SK-N-SH (cell line): ENCODE measurements around the gene CYP46A1. TPM values are rescaled to one million over a fixed set of nuclear protein-coding genes. Genes with fewer than 3 reads are reported as not detected.

Source experiments
- CTCF ChIA-PET: fragments of 300-600, 350-600 bp; formaldehyde crosslinking; extraction: SDS; loops from one replicate; lab custom pipeline; 2021; lab: Yijun Ruan, JAX
- POLR2A ChIA-PET: fragments of 350-600 bp; sonication (Branson Sonifier 250); formaldehyde crosslinking; extraction: SDS; loops from one replicate; lab custom pipeline; 2020; ENCODE audit warnings: antibody characterized with exemption, inconsistent platforms; lab: Yijun Ruan, JAX
- DNase-seq: peaks from one replicate; pipeline ENCODE4 v3.0.0; 2012
- H2AFZ ChIP-seq: fragments of 200-600 bp; sonication (generic); 2 replicates; pipeline ENCODE4 v1.8.1; 2016; ENCODE audit warnings: antibody characterized with exemption, mild to moderate bottlenecking, low read depth
- H3F3A ChIP-seq: fragments of 200-600 bp; sonication (generic); replicated peaks from 2 replicates; pipeline ENCODE3; 2016; ENCODE audit warnings: antibody characterized with exemption, mild to moderate bottlenecking; ENCODE audit not compliant: insufficient read depth
- H3K27ac ChIP-seq, 2 experiments: fragments of 200-500 bp in 1 of 2; fragments of 200-600 bp in 1 of 2; sonication (Bioruptor generic) in 1 of 2; sonication (generic), shearing (Covaris generic) in 1 of 2; 2 replicates each; pipeline versions ENCODE4 v1.5.1 to v1.6.1; 2014 to 2016; ENCODE audit warnings: low read depth in 2 of 2, inconsistent platforms in 1 of 2, low read length in 1 of 2, mild to moderate bottlenecking in 1 of 2, mixed read lengths in 1 of 2
- H3K27me3 ChIP-seq: fragments of 200-600 bp; sonication (generic), shearing (Covaris generic); 2 replicates; pipeline ENCODE4 v1.6.1; 2016; ENCODE audit warnings: mixed run types; ENCODE audit not compliant: insufficient read depth
- H3K36me3 ChIP-seq, 2 experiments: fragments of 200-500 bp in 1 of 2; fragments of 200-600 bp in 1 of 2; sonication (Bioruptor generic) in 1 of 2; sonication (generic) in 1 of 2; replicated peaks in 1 of 2; 2 replicates each; pipeline versions ENCODE3 to v1.5.1; 2014 to 2016; ENCODE audit warnings: low read length in 1 of 2, mild to moderate bottlenecking in 1 of 2; ENCODE audit not compliant: insufficient read depth in 2 of 2, control insufficient read depth in 1 of 2
- H3K4me1 ChIP-seq, 2 experiments: fragments of 200-500 bp in 1 of 2; fragments of 200-600 bp in 1 of 2; sonication (Bioruptor generic) in 1 of 2; sonication (generic), shearing (Covaris generic) in 1 of 2; 2 replicates each; pipeline versions ENCODE4 v1.5.1 to v1.6.1; 2014 to 2016; ENCODE audit warnings: low read depth in 1 of 2, low read length in 1 of 2, mixed run types in 1 of 2; ENCODE audit not compliant: insufficient read depth in 2 of 2, control insufficient read depth in 1 of 2
- H3K4me2 ChIP-seq: fragments of 200-600 bp; sonication (generic), shearing (Covaris generic); 2 replicates; pipeline ENCODE4 v1.6.1; 2017; ENCODE audit warnings: mixed run types
- H3K4me3 ChIP-seq, 2 experiments: fragments of 200-500 bp in 1 of 2; fragments of 200-600 bp in 1 of 2; sonication (Bioruptor generic) in 1 of 2; sonication (generic), shearing (Covaris generic) in 1 of 2; 2 replicates each; pipeline versions ENCODE4 v1.5.1 to v1.8.1; 2014 to 2016; ENCODE audit warnings: low read depth in 2 of 2, inconsistent platforms in 1 of 2, low read length in 1 of 2, mild to moderate bottlenecking in 1 of 2, mixed read lengths in 1 of 2, moderate library complexity in 1 of 2
- H3K79me2 ChIP-seq: fragments of 200-600 bp; sonication (generic); 2 replicates; pipeline ENCODE4 v1.8.1; 2017; ENCODE audit warnings: mild to moderate bottlenecking; ENCODE audit not compliant: insufficient read depth
- H3K9ac ChIP-seq: fragments of 200-600 bp; sonication (generic); 2 replicates; pipeline ENCODE4 v1.6.1; 2017; ENCODE audit warnings: mixed run types
- H3K9me2 ChIP-seq: fragments of 200-600 bp; sonication (generic); 2 replicates; pipeline ENCODE4 v1.6.1; 2017; ENCODE audit warnings: mixed run types
- H3K9me3 ChIP-seq: fragments of 200-600 bp; sonication (generic); 2 replicates; pipeline ENCODE4 v1.6.1; 2017; ENCODE audit warnings: mixed run types, mild to moderate bottlenecking, moderate library complexity
- H4K20me1 ChIP-seq: fragments of 200-600 bp; sonication (generic); 2 replicates; pipeline ENCODE4 v1.6.1; 2017; ENCODE audit warnings: mild to moderate bottlenecking, mixed run types; ENCODE audit not compliant: insufficient read depth
- CHD2 ChIP-seq: fragments of 150-350 bp; IDR thresholded peaks from 2 replicates; pipeline ENCODE4 v1.6.1; 2018; ENCODE audit warnings: low read length; ENCODE audit not compliant: partially characterized antibody
- ELF1 ChIP-seq: IDR thresholded peaks from 2 replicates; pipeline ENCODE4 v1.4.0; 2012
- EP300 ChIP-seq, 2 experiments: IDR thresholded peaks; 2 replicates each; pipeline versions ENCODE4 v1.4.0 to v1.6.1; 2012; ENCODE audit warnings: borderline replicate concordance in 1 of 2, low read depth in 1 of 2, low read length in 1 of 2
- FOSL2 ChIP-seq: IDR thresholded peaks from 2 replicates; pipeline ENCODE4 v1.4.0; 2012; ENCODE audit warnings: low read depth, mild to moderate bottlenecking, moderate library complexity, borderline replicate concordance
- JUND ChIP-seq: IDR thresholded peaks from 2 replicates; pipeline ENCODE4 v1.4.0; 2012
- MAX ChIP-seq: IDR thresholded peaks from 2 replicates; pipeline ENCODE4 v1.4.0; 2012; ENCODE audit warnings: low read depth
- NFIC ChIP-seq: IDR thresholded peaks from 2 replicates; pipeline ENCODE4 v1.4.0; 2012; ENCODE audit warnings: borderline replicate concordance
- POLR2AphosphoS5 ChIP-seq: IDR thresholded peaks from 2 replicates; pipeline ENCODE4 v1.6.1; 2012; ENCODE audit warnings: low read depth, low read length
- RXRA ChIP-seq: IDR thresholded peaks from 2 replicates; pipeline ENCODE4 v1.4.0; 2012; ENCODE audit warnings: low read depth, mild to moderate bottlenecking, borderline replicate concordance
- TCF12 ChIP-seq: IDR thresholded peaks from 2 replicates; pipeline ENCODE4 v1.4.0; 2012
- TEAD4 ChIP-seq: IDR thresholded peaks from 2 replicates; pipeline ENCODE4 v1.4.0; 2012; ENCODE audit warnings: mild to moderate bottlenecking, borderline replicate concordance; ENCODE audit not compliant: insufficient read depth
- YY1 ChIP-seq: IDR thresholded peaks from 2 replicates; pipeline ENCODE4 v1.4.0; 2012; ENCODE audit warnings: low read depth, mild to moderate bottlenecking
- ZBTB33 ChIP-seq: IDR thresholded peaks from 2 replicates; pipeline ENCODE4 v1.4.0; 2012; ENCODE audit warnings: low read depth, borderline replicate concordance
- WGBS: methylation state at CpG from one replicate; pipeline ENCODE4 v1.1.6; 2017; ENCODE audit warnings: low lambda C conversion rate; 5-methylcytosine and 5-hydroxymethylcytosine counted together
- polyA plus RNA-seq, 3 experiments: library from polyadenylated mRNA; depleted of rRNA; stranded (reverse); fragments of >200 nt; gene quantifications; 2 replicates each; pipeline ENCODE4 v1.2.3, GENCODE V29; 2012
- TF ChIP-seq, protein P1 (sequence below): fragments of 150-350 bp; IDR thresholded peaks from 2 replicates; pipeline ENCODE4 v1.6.1; 2016; ENCODE audit warnings: mild to moderate bottlenecking, low read depth, low read length
- TF ChIP-seq, protein P2 (sequence below): IDR thresholded peaks from 2 replicates; pipeline ENCODE4 v1.4.0; 2012; ENCODE audit warnings: low read depth, borderline replicate concordance

Gene CYP46A1
- polyA plus RNA-seq, 1 of the 3 experiments (the other 2 are of a cell fraction): 0.30 TPM

DNA sequence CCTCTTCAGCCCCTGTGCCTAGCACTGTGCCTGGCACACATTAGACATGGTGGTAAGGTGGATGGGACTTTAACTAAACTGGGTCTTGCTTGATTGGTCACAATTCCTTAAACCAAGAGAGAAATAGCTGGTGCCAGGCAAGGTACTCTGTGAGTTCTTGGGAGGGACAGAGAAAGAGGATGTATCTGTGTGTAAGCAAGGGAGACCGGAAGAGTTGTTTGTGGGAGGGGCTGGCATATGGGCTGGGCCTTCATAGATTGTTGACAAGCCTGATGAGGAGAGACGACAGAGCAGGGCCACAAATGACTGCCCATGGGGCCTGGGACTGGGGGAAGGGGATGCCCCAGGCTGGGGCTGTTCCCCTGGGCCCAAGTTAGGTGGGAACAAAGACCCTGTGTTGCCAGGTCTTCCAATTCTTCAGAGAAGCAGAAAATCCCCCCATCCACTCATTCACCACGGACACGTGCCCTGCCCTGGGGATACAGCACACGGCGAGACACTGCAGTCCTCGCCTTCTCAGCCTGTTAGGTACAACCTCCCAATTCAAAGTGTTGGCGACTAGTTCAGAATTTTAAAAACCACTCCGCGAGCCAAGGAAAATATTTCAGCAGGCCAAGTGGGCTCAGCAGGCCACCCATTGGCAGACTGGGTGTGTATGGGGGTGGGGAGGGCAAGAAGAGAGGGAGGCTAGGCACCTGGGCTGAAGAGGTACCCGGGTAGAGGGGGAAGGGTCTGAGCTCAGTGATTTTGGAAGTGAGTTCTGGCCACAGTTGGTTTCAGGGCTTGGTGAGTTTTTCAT lies 11.4 kb upstream of the CYP46A1 start:
- H3K9me2 ChIP-seq: no peaks in the 10 kb centered on the region

GRCh38 chr14:99673305-99674063 lies 10.6 kb upstream of the CYP46A1 start:
- no peak overlapping the region for H3K4me2 ChIP-seq
- 71% methylated on average over 7 of the region's 8 CpGs for WGBS
- no peaks in the 10 kb centered on the region for H3K79me2 ChIP-seq
- H4K20me1 ChIP-seq: no peaks in the 10 kb centered on the region
- no peaks in the 10 kb centered on the region for H3F3A ChIP-seq
- H3K27ac ChIP-seq: no peak overlapping the region
- POLR2A ChIA-PET: no interaction called here
- no peaks in the 10 kb centered on the region for H3K36me3 ChIP-seq
- DNase-seq: no peak
- H3K9me3 ChIP-seq: no peaks in the 10 kb centered on the region
- no peaks in the 10 kb centered on the region for H3K9me2 ChIP-seq
- 0 out of 2 replicates have a peak, but pooled peaks cover 7% of the 10 kb centered on the region for H3K27me3 ChIP-seq
- H3K4me1 ChIP-seq: peaks cover 3 to 7% of the 10 kb centered on the region in 2 experiments; a peak in 2 of 4 replicates
- CTCF ChIA-PET: interaction anchor here (0.9 to 3.1 kb wide), 4 partner anchors 9 to 212 kb away, joined by 3 to 18 read pairs (median 4); no protein-coding TSS in a partner anchor
- no peak overlapping the region for H2AFZ ChIP-seq
- H3K4me3 ChIP-seq: no peak overlapping the region
- H3K9ac ChIP-seq: no peak overlapping the region
- TF ChIP-seq POLR2AphosphoS5: no peak
- TF ChIP-seq RXRA: no peak
- TF ChIP-seq ZBTB33: no peak
- TF ChIP-seq, protein P1, sequence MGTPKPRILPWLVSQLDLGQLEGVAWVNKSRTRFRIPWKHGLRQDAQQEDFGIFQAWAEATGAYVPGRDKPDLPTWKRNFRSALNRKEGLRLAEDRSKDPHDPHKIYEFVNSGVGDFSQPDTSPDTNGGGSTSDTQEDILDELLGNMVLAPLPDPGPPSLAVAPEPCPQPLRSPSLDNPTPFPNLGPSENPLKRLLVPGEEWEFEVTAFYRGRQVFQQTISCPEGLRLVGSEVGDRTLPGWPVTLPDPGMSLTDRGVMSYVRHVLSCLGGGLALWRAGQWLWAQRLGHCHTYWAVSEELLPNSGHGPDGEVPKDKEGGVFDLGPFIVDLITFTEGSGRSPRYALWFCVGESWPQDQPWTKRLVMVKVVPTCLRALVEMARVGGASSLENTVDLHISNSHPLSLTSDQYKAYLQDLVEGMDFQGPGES: no peak
- TF ChIP-seq FOSL2: no peak
- no peak for TF ChIP-seq EP300 (IDR thresholded peaks at IDR 0.05; ENCODE audit: borderline replicate concordance in 1 of 2, low read depth in 1 of 2, low read length in 1 of 2)
- no peak for TF ChIP-seq CHD2
- no peak for TF ChIP-seq ELF1
- no peak for TF ChIP-seq JUND

More for the DNA sequence above, 11.4 kb upstream of the CYP46A1 start:
- Histone ChIP-seq H3K9me3 (no peaks in the 10 kb centered on the region), H3K4me3 (no peak overlapping the region), H3K36me3 (no peaks in the 10 kb centered on the region), H3K27me3 (0 out of 2 replicates have a peak, but pooled peaks cover 7% of the 10 kb centered on the region), H3K4me1 (peaks cover 3 to 7% of the 10 kb centered on the region in 2 experiments; a peak in 2 of 4 replicates), H2AFZ (no peak overlapping the region), H3K9ac (no peak overlapping the region), H3K79me2 (no peaks in the 10 kb centered on the region), H3K27ac (no peak overlapping the region), H3F3A (no peaks in the 10 kb centered on the region), H3K4me2 (no peak overlapping the region), H4K20me1 (no peaks in the 10 kb centered on the region)
- WGBS: 89% methylated on average over 11 of the region's 11 CpGs
- DNase-seq: no peak
- ChIA-PET POLR2A (no interaction called here), CTCF (interaction anchor here (0.9 to 3.1 kb wide), 3 partner anchors 10 to 213 kb away, joined by 3 to 18 read pairs (median 4); no protein-coding TSS in a partner anchor)
- no peak for TF ChIP-seq ZBTB33
- no peak for TF ChIP-seq MAX
- no peak for TF ChIP-seq FOSL2
- TF ChIP-seq, protein P2, sequence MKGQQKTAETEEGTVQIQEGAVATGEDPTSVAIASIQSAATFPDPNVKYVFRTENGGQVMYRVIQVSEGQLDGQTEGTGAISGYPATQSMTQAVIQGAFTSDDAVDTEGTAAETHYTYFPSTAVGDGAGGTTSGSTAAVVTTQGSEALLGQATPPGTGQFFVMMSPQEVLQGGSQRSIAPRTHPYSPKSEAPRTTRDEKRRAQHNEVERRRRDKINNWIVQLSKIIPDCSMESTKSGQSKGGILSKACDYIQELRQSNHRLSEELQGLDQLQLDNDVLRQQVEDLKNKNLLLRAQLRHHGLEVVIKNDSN: no peak
- no peak for TF ChIP-seq YY1
- no peak for TF ChIP-seq NFIC
- TF ChIP-seq TEAD4: no peak
- TF ChIP-seq POLR2AphosphoS5: no peak
- TF ChIP-seq TCF12: no peak
- no peak for TF ChIP-seq ELF1
